Small intestine (tissue), 7 donors: ENCODE data around the gene CHRD. TPM values are rescaled to one million over a fixed set of nuclear protein-coding genes. Genes with fewer than 3 reads are reported as not detected.
A peak's percentile ranks its signal among the peaks of the same experiment; 100 is the strongest.

Experiments
- DNase-seq, 2 donors: peaks; one replicate each; pipeline versions ENCODE4 v3.0.0 to v3.0.0-alpha.2; 2013
- FAIRE-seq: peaks from 2 replicates; lab custom pipeline; 2012; peaks lifted over from hg19 to GRCh38; lab: Jason Lieb, UNC
- H3K27ac ChIP-seq, 3 donors: one replicate each; pipeline ENCODE4 v1.5.1; 2013; ENCODE audit warnings: low read length in 2 of 3, mild to moderate bottlenecking in 2 of 3, control low read depth in 1 of 3, inconsistent platforms in 1 of 3, low read depth in 1 of 3, moderate library complexity in 1 of 3
- H3K27me3 ChIP-seq, 3 donors: one replicate each; pipeline ENCODE4 v1.6.1; 2013; ENCODE audit warnings: low read length in 3 of 3, inconsistent platforms in 1 of 3; ENCODE audit not compliant: control insufficient read depth in 3 of 3, insufficient read depth in 3 of 3
- H3K36me3 ChIP-seq, 3 donors: one replicate each; pipeline ENCODE4 v1.6.1; 2013; ENCODE audit warnings: low read length in 3 of 3, inconsistent platforms in 1 of 3, low read depth in 1 of 3, mild to moderate bottlenecking in 1 of 3, moderate library complexity in 1 of 3; ENCODE audit not compliant: control insufficient read depth in 3 of 3, insufficient read depth in 2 of 3
- H3K4me1 ChIP-seq, 3 donors: one replicate each; pipeline ENCODE4 v1.6.1; 2013; ENCODE audit warnings: low read length in 2 of 3, inconsistent platforms in 1 of 3, low read depth in 1 of 3, mild to moderate bottlenecking in 1 of 3, moderate library complexity in 1 of 3; ENCODE audit not compliant: control insufficient read depth in 3 of 3, insufficient read depth in 2 of 3
- H3K4me3 ChIP-seq, 3 donors: one replicate each; pipeline ENCODE4 v1.5.1; 2013; ENCODE audit warnings: low read length in 3 of 3, control low read depth in 1 of 3, inconsistent platforms in 1 of 3, low read depth in 1 of 3, mild to moderate bottlenecking in 1 of 3, moderate library complexity in 1 of 3
- H3K9me3 ChIP-seq, 2 donors: one replicate each; pipeline ENCODE4 v1.6.1; 2013; ENCODE audit warnings: low read depth in 1 of 2, low read length in 1 of 2; ENCODE audit not compliant: control insufficient read depth in 2 of 2, insufficient read depth in 1 of 2
- WGBS, 3 donors: extraction: QIAGEN DNeasy Blood & Tissue Kit; methylation state at CpG; one replicate each; pipeline ENCODE4 v1.1.7; 2013; 5-methylcytosine and 5-hydroxymethylcytosine counted together
- polyA plus RNA-seq, 4 donors: library from polyadenylated mRNA; stranded (reverse) in 3 of 4; unstranded in 1 of 4; fragments of 200-250 nt in 3 of 4; fragments of 120-200 nt in 1 of 4; gene quantifications; one replicate each; pipeline versions ENCODE4 v1.2.1 to v1.2.3, GENCODE V29; 2013
- donor health status: healthy with polysubstance abuse.
- donor health status: control.
- donor health status: control.
- donor health status: Bipolar disorder and iron deficiency.
- donor health status: healthy.

The CHRD gene
- polyA plus RNA-seq, 4 donors, result 0.27 to 3.8 (median 3.4) TPM; not detected in 1

DNA sequence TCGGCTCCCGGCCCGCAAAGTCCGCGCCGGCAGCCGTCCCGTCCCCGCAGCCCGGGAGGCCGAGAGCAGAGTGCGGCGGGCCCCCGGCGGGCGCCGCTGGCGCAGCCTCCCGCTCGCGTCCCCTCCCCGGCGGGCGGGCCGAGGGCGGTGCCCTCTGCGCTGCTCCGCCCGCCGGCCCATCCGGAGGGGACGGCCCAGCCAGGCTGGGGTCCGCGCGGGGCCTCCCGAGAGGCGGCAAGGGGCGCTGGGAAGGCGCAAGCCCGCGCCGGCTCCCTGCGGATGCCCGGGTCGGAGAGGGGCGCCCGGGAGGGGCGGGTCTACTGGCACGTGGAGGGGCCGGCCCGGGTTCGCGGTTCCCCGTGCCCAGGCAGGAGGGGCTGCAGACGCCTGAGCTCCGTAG, 18.3 kb upstream of the CHRD start, which contains the start of the genes CLCN2 and POLR2H:
TSS of gene CLCN2 (minus strand) at position 74 of the 400 bp plus-strand sequence. CDS start 126 bp downstream, outside the sequence.
TSS of gene POLR2H (plus strand) at position 179 of the 400 bp plus-strand sequence. CDS start 1,783 bp downstream, outside the sequence.
- H3K4me3 ChIP-seq, result peak within 1 kb of the TSS; percentile 88 to 96 (median 93)
- no peaks in the 10 kb centered on the region for H3K27me3 ChIP-seq
- H3K4me1 ChIP-seq, result peaks cover 0 to 34% (median 6%) of the 10 kb centered on the region in 3 donors
- DNase-seq, result peak; percentile 68 to 91
- H3K9me3 ChIP-seq, result no peaks in the 10 kb centered on the region
- peak within 1 kb of the TSS; percentile 94 to 100 (median 97) for H3K27ac ChIP-seq
- WGBS, 3 donors, result 0 to 1% (median 1%) methylated on average over 34 to 56 of the region's 56 CpGs
- H3K36me3 ChIP-seq, result peaks cover 2 to 46% (median 3%) of the 10 kb centered on the region in 3 donors
- FAIRE-seq, result no peak

DNA sequence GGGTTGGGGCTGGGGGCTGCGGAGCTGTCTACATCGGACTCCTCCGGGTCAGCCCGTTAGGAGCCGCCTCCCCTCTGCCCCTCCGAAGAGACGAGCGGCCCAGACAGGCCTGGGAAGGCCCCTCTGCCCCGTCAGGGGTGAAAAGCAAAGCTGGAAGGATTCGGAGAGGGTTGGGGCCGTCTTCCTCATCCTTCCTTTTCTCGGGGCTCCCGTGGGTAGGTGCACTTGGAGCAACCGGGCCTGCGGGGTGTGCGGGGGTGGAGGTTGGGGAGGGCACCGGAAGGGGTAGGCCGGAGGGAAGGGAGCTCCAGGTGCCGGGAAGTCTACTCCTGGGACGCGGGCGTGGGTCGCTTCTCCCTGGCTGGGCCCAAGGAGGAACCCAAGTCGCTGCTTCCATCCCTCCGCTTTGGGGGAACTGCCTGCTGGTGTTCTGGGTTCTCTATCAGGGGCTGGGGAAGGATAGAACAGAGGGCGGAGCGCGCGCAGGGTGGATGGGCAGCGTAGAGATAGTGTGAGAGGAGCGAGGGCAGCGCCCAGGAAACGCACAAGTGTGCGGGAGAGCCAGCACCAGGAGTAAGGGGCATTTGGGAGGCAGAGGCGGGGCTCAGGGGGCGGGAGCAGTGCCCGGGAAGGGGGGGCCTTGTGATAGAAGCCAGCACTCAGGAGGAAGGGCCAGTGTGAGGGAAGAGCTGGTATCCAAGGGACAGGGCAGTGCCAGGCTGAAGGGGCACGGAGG, 17.8 kb upstream of the CHRD start:
- Histone ChIP-seq H3K27me3 (no peaks in the 10 kb centered on the region), H3K4me3 (peak overlapping the region; percentile 71 to 93 (median 88)), H3K4me1 (peaks cover 0 to 38% (median 6%) of the 10 kb centered on the region in 3 donors), H3K27ac (peak overlapping the region; percentile 94 to 100 (median 97)), H3K36me3 (peaks cover 4 to 44% (median 6%) of the 10 kb centered on the region in 3 donors), H3K9me3 (no peaks in the 10 kb centered on the region)
- no peak for FAIRE-seq
- WGBS, 3 donors, result 0 to 1% (median 1%) methylated on average over 37 to 38 of the region's 38 CpGs
- peak in 1 of 2 donors; percentile 85 for DNase-seq

DNA sequence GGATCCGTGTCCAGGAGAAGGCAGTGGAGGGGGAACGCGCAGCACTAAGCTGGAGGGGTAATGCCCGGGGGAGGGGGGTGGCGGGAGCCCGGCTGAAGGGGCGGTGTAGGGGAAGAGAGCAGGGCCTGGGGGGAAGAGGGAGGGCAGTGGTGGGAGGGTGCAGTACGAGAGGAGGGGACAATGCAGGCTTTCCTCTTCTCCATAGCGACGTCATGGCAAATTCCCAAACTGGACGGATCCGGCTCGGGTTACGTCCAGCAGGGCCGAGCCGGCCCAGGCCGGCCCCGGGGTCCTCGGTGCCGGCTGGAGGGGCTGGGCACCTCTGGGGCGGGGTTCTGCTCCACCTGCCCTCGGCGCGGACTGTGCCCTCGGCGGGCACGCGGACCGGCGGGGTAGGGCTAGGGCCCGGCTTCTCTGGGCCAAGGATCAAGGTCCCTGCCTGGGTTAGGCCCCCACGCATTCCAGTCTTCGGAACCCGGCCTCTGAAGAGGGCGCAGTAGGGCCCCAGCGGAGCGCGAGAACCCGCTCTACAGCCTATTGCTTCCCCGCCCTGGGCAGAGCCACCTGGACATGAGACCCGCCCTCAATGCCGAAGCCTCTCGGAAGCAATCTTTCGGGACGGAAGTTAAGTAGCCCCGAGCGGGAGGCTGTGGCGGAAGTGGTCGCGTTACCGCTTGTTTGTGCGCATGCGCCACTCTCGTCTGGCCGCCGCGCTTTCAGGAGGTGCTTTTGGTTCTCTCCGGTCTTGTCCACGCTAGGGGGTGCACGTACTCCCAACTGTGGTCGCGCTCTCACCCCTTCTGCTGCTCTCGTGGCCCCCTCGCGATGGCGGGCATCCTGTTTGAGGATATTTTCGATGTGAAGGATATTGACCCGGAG, 16.9 kb upstream of the CHRD start:
- FAIRE-seq (no peak), DNase-seq (peak; percentile 99)
- peaks cover 0 to 38% (median 6%) of the 10 kb centered on the region in 3 donors for H3K4me1 ChIP-seq
- H3K27me3 ChIP-seq, result no peaks in the 10 kb centered on the region
- no peaks in the 10 kb centered on the region for H3K9me3 ChIP-seq
- peaks cover 2 to 40% (median 6%) of the 10 kb centered on the region in 3 donors for H3K36me3 ChIP-seq
- H3K27ac ChIP-seq, result peak overlapping the region; percentile 94 to 100 (median 97)
- peak overlapping the region; percentile 71 to 93 (median 88) for H3K4me3 ChIP-seq
- 0% methylated on average over 51 to 68 of the region's 68 CpGs for WGBS, 3 donors

DNA sequence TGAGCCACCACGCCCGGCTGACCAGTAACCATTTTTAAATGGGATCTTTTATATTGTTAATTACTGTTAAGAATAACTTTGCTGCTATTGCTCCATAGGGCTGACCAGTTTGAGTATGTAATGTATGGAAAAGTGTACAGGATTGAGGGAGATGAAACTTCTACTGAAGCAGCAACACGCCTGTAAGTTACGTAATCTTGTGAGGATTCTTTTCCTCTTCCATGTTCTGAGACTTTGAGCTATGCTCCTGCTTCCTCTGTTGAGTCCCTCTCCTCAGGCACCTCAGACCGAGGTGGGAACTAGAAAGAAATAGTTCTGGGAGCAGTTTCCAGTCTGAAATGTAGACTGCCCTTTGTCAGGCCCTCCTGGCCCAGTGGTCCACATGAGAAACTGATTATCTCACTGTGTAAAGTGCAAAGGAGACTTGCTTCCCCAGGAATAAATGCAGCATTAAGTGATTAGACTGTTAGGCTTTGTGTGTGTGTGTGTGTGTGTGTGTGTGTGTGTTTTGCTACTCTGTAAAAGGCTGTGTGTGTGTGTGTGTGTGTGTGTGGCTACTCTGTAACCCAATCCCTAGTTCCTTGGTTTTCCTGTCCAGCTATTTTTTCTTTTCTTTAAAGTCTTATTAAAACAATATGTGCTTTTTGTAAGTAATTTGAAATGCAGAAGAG, 13.1 kb upstream of the CHRD start:
- no peaks in the 10 kb centered on the region for H3K9me3 ChIP-seq
- peak overlapping the region in 1 of 3 donors; percentile 79 for H3K27ac ChIP-seq
- H3K36me3 ChIP-seq, result peaks cover 5 to 36% (median 12%) of the 10 kb centered on the region in 3 donors
- no peak overlapping the region for H3K4me3 ChIP-seq
- FAIRE-seq, result no peak
- H3K4me1 ChIP-seq, result peaks cover 0 to 31% (median 8%) of the 10 kb centered on the region in 3 donors
- DNase-seq, result peak; percentile 21 to 78
- 63 to 79% (median 73%) methylated on average over 5 of the region's 5 CpGs for WGBS, 3 donors
- no peaks in the 10 kb centered on the region for H3K27me3 ChIP-seq

DNA sequence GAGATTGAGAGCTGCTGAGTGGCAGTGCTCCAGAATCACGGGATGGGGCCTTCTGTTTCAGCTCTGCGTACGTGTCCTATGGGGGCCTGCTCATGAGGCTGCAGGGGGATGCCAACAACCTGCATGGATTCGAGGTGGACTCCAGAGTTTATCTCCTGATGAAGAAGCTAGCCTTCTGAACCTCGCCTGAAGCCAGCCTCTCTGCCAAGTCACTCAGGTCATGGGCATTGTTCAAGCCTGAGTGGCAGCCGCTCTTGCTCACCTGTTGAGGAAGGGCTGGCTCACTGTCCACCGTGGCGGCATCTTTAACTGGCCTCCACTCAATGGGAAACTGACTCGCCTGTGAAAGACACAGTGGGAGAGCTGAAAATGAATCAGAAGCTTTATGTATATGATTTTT, 11.7 kb upstream of the CHRD start:
- no peaks in the 10 kb centered on the region for H3K9me3 ChIP-seq
- FAIRE-seq (no peak), DNase-seq (no peak)
- no peaks in the 10 kb centered on the region for H3K27me3 ChIP-seq
- peaks cover 5 to 36% (median 12%) of the 10 kb centered on the region in 3 donors for H3K36me3 ChIP-seq
- H3K27ac ChIP-seq, result no peak overlapping the region
- 84 to 89% (median 84%) methylated on average over 9 of the region's 9 CpGs for WGBS, 3 donors
- H3K4me3 ChIP-seq, result no peak overlapping the region
- peaks cover 0 to 34% (median 8%) of the 10 kb centered on the region in 3 donors for H3K4me1 ChIP-seq

DNA sequence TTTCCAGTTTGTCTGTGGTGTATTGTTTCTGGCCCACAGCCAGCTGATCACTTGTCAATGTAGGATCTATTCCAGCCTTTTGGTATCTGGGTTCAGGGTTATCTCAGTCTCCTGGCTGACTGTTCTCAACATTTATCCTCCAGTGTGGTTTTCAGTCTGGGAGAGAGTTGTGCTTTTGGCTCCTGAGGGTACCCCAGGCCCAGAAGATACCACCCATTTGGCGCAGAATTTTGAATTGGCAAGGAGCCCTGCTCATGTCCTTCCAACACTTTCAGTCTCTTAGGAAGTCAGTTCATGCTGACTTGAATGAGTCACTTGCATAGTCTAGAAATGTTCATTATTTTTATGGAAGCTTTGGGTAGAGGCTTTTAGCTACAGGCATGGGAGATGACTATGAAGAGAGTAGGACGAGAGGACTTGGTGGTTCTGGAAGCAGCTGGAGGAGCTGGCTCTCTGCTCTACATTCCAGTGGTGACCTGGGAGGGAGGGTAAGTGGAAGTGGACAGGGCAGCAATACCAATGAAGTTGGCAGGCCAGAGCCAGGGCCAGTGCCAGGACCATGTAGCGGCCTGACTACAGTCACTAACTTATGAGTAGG, 11.2 kb upstream of the CHRD start:
- peaks cover 5 to 36% (median 12%) of the 10 kb centered on the region in 3 donors for H3K36me3 ChIP-seq
- no peak overlapping the region for H3K4me3 ChIP-seq
- H3K27ac ChIP-seq, result no peak overlapping the region
- H3K27me3 ChIP-seq, result no peaks in the 10 kb centered on the region
- peaks cover 0 to 34% (median 8%) of the 10 kb centered on the region in 3 donors for H3K4me1 ChIP-seq
- 77 to 91% (median 86%) methylated on average over 3 of the region's 3 CpGs for WGBS, 3 donors
- FAIRE-seq (no peak), DNase-seq (no peak)
- no peaks in the 10 kb centered on the region for H3K9me3 ChIP-seq

DNA sequence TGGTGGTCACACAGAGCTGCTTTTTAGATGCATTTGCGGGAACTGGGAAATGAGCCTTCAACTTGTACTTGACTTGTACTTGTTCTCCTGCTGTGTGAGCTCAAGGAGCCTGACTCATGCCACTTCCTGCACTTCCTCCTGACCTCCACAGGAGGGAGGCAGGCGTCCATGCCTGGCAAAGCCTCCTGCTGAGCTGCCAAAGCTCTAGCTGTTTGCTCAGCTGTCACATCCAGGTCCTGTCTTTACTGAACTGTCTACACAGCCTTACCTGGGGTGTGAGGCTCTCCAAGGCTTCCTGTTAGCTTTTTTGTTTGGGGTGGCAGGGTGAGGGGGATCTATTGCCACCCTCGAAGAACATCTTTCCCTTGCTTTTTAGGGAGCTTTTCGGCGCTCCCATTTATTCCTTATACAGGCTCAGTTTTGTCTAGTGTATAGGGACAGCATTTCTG, 8.3 kb upstream of the CHRD start:
- H3K27ac ChIP-seq, result no peak overlapping the region
- H3K36me3 ChIP-seq, result peaks cover 5 to 19% (median 8%) of the 10 kb centered on the region in 3 donors
- FAIRE-seq (no peak), DNase-seq (peak; percentile 87 to 90)
- H3K9me3 ChIP-seq, result no peaks in the 10 kb centered on the region
- peaks cover 0 to 14% (median 2%) of the 10 kb centered on the region in 3 donors for H3K4me1 ChIP-seq
- H3K4me3 ChIP-seq, result no peak overlapping the region
- 34 to 47% (median 34%) methylated on average over 5 of the region's 5 CpGs for WGBS, 3 donors
- peaks cover 0 to 2% (median 0%) of the 10 kb centered on the region in 3 donors for H3K27me3 ChIP-seq
